Measurements from ENCODE around the gene ZNF549. TPM values are rescaled to one million over a fixed set of nuclear protein-coding genes. Genes with fewer than 3 reads are reported as not detected.

The ZNF549 gene
- total and polyA plus RNA-seq, 2 donors (not counting 3 experiments of a cell fraction or from before 2014, with no cell fraction given) = 1.4 to 3.5 TPM

DNA sequence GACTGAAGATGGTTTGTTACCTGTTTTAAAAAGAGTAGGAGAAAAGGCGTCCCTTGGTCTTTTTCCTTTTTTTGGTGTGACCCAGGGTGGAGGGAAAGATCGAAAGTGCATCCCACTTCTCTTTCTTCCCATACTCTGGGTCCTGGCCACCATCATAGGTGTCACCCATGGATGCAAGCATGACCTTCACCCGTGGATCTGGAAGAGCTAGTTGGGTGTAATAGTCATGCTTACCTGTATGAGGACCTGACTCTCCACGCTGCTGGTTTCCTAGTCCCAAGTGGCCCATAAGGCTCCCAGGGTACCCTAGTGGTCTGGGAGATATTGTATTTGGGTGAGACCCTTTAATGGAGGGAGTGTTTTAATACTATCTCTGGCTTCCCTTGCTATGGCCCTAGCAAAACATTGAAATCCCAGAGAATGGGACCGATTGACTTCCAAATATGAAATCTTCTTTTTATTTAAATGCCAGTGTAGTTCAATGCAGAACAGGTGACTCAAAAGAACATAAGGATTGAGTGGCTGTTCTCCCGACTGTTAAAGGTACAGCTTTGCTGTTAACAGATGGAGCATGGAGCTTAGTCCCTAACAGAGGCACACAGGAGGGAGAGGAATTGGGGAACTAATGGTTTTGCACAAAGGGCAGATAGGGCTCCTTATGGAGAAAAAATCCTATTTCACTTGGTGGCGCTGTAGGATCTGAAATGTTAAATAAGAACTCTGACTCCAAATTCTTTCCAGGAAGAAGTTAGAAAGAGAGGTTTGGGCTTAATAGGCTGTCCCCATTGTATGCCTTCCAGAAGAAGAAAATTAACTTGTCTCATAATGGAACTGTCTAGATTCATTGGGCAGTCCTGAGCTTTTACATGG, 39.5 kb downstream of the ZNF549 start:
- no peak overlapping the region for H3K9ac ChIP-seq (replicated peaks; ENCODE audit: extremely low read depth, insufficient read depth, low read length)
- intact Hi-C loops (cut with micrococcal nuclease) (loop anchor here (10.0 kb wide), 1 partner anchor 152 kb away; the partner anchor contains the start of gene ZNF17), dilution Hi-C loops (cut with MboI; ENCODE audit: extremely low pct_ligation_motif_present, low sequenced_read_pairs) (no loop called here)
- H3K27me3 ChIP-seq (ENCODE audit: control insufficient read depth in 2 of 2, insufficient read depth in 2 of 2, low read length in 2 of 2) = no peaks in the 10 kb centered on the region
- CTCF ChIA-PET = no interaction called here
- no peak overlapping the region for H3K4me3 ChIP-seq (replicated peaks in 1 of 3; ENCODE audit: insufficient read depth in 1 of 3, low read depth in 1 of 3, low read length in 3 of 3)
- H4K20me1 ChIP-seq (replicated peaks; ENCODE audit: control insufficient read depth, extremely low read depth, insufficient read depth, low read length) = no peaks in the 10 kb centered on the region
- H3K9me1 ChIP-seq (replicated peaks; ENCODE audit: control insufficient read depth, extremely low read depth, insufficient read depth, low read length) = no peaks in the 10 kb centered on the region
- no peaks in the 10 kb centered on the region for H3K36me3 ChIP-seq (ENCODE audit: control insufficient read depth in 2 of 2, extremely low read depth in 1 of 2, insufficient read depth in 2 of 2, low read length in 2 of 2)
- TF ChIP-seq CTCF (IDR thresholded peaks at IDR 0.05; ENCODE audit: extremely low read depth in 1 of 2, insufficient read depth in 1 of 2, low read depth in 1 of 2, low read length in 2 of 2) = no peak
- TF ChIP-seq JUN (IDR thresholded peaks at IDR 0.05; ENCODE audit: borderline replicate concordance, insufficient read depth, insufficient read length, low read depth) = no peak
- TF ChIP-seq MYC (IDR thresholded peaks at IDR 0.05; ENCODE audit: low read depth, low read length) = no peak
- no peak for TF ChIP-seq POLR2A (IDR thresholded peaks at IDR 0.05; ENCODE audit: low read depth, low read length)
- TF ChIP-seq MAX (IDR thresholded peaks at IDR 0.05; ENCODE audit: insufficient read depth, insufficient read length) = no peak
- TF ChIP-seq EZH2 (IDR thresholded peaks at IDR 0.05; ENCODE audit: borderline replicate concordance, low read depth, low read length, severe bottlenecking) = no peak
- no peak for TF ChIP-seq POLR2AphosphoS5 (IDR thresholded peaks at IDR 0.05; ENCODE audit: insufficient read depth, low read depth, low read length)
- no peak for TF ChIP-seq GATA2 (IDR thresholded peaks at IDR 0.05; ENCODE audit: insufficient read depth, insufficient read length, low read depth, low read length)
- TF ChIP-seq FOS (IDR thresholded peaks at IDR 0.05; ENCODE audit: borderline replicate concordance, insufficient read depth, low read length) = no peak
- POLR2A ChIA-PET = no interaction called here
- H3K79me2 ChIP-seq (ENCODE audit: control insufficient read depth, insufficient read depth, low read length) = no peaks in the 10 kb centered on the region
- BruUV-seq (replicated peaks) = no TSS peak
- H3K4me2 ChIP-seq (ENCODE audit: insufficient read depth, low read length) = no peak overlapping the region
- H3K4me1 ChIP-seq (ENCODE audit: control insufficient read depth, extremely low read depth, insufficient read depth, low read length) = no peaks in the 10 kb centered on the region
- no peak for FAIRE-seq
- no peak overlapping the region for H3K27ac ChIP-seq (ENCODE audit: insufficient read depth, low read depth, low read length)
- no peak overlapping the region for H2AFZ ChIP-seq (ENCODE audit: low read depth, low read length)
- no peak for DNase-seq (ENCODE audit: low read depth, low spot score)
- peaks cover 20% of the 10 kb centered on the region for H3K9me3 ChIP-seq (replicated peaks; ENCODE audit: control insufficient read depth, insufficient read depth, low read length)
